Erythroblast (primary cell): ENCODE results near the gene WDR82.

Experiments
- GATA1 ChIP-seq: IDR thresholded peaks from 2 replicates; pipeline ENCODE4 v1.6.1; 2011; ENCODE audit warnings: low read depth, mild to moderate bottlenecking, control low read depth, low read length, moderate library complexity
- POLR2A ChIP-seq: IDR thresholded peaks from 2 replicates; pipeline ENCODE4 v1.6.1; 2011; ENCODE audit warnings: mild to moderate bottlenecking, low read length

DNA sequence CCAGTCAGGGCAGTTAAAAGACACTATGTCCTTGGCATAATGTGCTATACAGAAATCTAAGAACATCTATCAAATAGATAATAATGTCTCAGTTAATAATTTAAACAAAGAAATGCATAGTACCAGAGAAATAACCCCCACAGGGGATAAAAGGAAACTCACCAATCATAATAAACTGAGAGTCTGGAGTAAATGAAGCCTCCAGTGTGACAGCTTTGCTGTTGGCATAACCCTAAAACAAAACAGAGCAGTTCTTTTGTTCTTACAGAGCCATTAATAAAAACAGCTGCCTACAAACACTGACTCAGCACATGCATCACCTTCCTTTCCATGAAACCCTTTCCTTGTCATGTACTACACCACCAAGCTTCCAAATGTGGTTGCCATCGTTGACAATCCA, 19.4 kb downstream of the WDR82 start:
- TF ChIP-seq POLR2A (no peak), GATA1 (no peak)
